Measurements from ENCODE around the gene UPK1B. TPM values are rescaled to one million over a fixed set of nuclear protein-coding genes. Genes with fewer than 3 reads are reported as not detected.
A peak's percentile ranks its signal among the peaks of the same experiment; 100 is the strongest.

UPK1B gene
- total and polyA plus RNA-seq, 9 of the 15 experiments (the other 6 are each of a cell fraction or from before 2014, with no cell fraction given) = 0.22 to 1.2 (median 0.51) TPM

- H3K27me3 ChIP-seq (ENCODE audit: control insufficient read depth in 2 of 2, insufficient read depth in 2 of 2, low read length in 2 of 2) = no peaks in the 10 kb centered on the region
- no peaks in the 10 kb centered on the region for H3K79me2 ChIP-seq (ENCODE audit: control insufficient read depth, insufficient read depth, low read length)
- H3K4me2 ChIP-seq (ENCODE audit: insufficient read depth, low read length) = no peak overlapping the region
- TF ChIP-seq ELK1 (CRISPR knock-in tag; IDR thresholded peaks at IDR 0.05) (no peak), KHSRP (IDR thresholded peaks at IDR 0.05) (no peak), ZNF197 (CRISPR knock-in tag; IDR thresholded peaks at IDR 0.05; ENCODE audit: low read depth) (no peak), RREB1 (CRISPR knock-in tag; IDR thresholded peaks at IDR 0.05) (no peak), ZNF143 (CRISPR knock-in tag; IDR thresholded peaks at IDR 0.05) (no peak), TOE1 (IDR thresholded peaks at IDR 0.05; ENCODE audit: borderline replicate concordance) (no peak), TOE1 (CRISPR knock-in tag; IDR thresholded peaks at IDR 0.05; ENCODE audit: borderline replicate concordance, low read depth) (no peak), ADNP (tag; IDR thresholded peaks at IDR 0.05) (0 out of 2 replicates have a peak, but pooled peaks have one; percentile 29), ZNF316 (IDR thresholded peaks at IDR 0.05) (no peak), RBM25 (IDR thresholded peaks at IDR 0.05; ENCODE audit: low read depth, low read length, severe bottlenecking) (peak; percentile 77), MTA2 (IDR thresholded peaks at IDR 0.05; ENCODE audit: low read depth) (no peak)
- ATAC-seq = no peak
- no peaks in the 10 kb centered on the region for H4K20me1 ChIP-seq (replicated peaks; ENCODE audit: control insufficient read depth, insufficient read depth, low read length)
- H3K4me3 ChIP-seq = no peak overlapping the region
- DNase-seq (ENCODE audit: extremely low read depth in 1 of 4, low spot score in 3 of 4) = no peak
- in situ Hi-C loops (cut with MboI) (loop anchor here (25.0 kb wide), 1 partner anchor 343 kb away; no protein-coding TSS in a partner anchor), intact Hi-C loops (cut with micrococcal nuclease) (no loop called here)
- H3K9me3 ChIP-seq (replicated peaks; ENCODE audit: control insufficient read depth, insufficient read depth, low read depth, low read length) = no peaks in the 10 kb centered on the region
- no TSS peak for BruUV-seq (replicated peaks)
- POLR2A ChIA-PET = interaction anchor here (0.6 to 1.5 kb wide), 2 partner anchors 10 to 105 kb away, joined by 3 to 5 read pairs; partner anchors contain the start of gene B4GALT4
- no peak overlapping the region for H2AFZ ChIP-seq (ENCODE audit: low read depth, low read length)
- H3K9me1 ChIP-seq (ENCODE audit: control insufficient read depth, insufficient read depth, low read length) = no peaks in the 10 kb centered on the region
- FAIRE-seq = no peak
- H3K27ac ChIP-seq (ENCODE audit: extremely low read depth, low read depth, low read length) = no peak overlapping the region
- H3K4me1 ChIP-seq (replicated peaks in 1 of 2; ENCODE audit: control insufficient read depth in 2 of 2, insufficient read depth in 2 of 2, low read length in 2 of 2) = no peaks in the 10 kb centered on the region; a peak in 1 of 5 replicates
- CTCF ChIA-PET (ENCODE audit: low intra/inter-chr PET ratio) = interaction anchor here (0.7 kb wide), 1 partner anchor 346 kb away, joined by 3 read pairs; no protein-coding TSS in a partner anchor
- no peak overlapping the region for H3K9ac ChIP-seq (ENCODE audit: insufficient read depth in 1 of 2, low read depth in 2 of 2, low read length in 2 of 2)
- H3K36me3 ChIP-seq (ENCODE audit: control insufficient read depth, insufficient read depth, low read length) = peaks cover 57% of the 10 kb centered on the region; the same call in 2 of the 3 replicates
Observed at GRCh38 chr3:119230745-119231144, 57.3 kb downstream of the UPK1B start.
